Activated naive CD4-positive, alpha-beta T cell treated with anti-CD3 and anti-CD28 coated beads, Interleukin-2, amount 50 U/mL, for 24 hours (primary cell): ENCODE results near the gene TMPRSS4.

Experiments
- H3K27ac Mint-ChIP-seq: one replicate; pipeline ENCODE4 v1.8.0; 2021; ENCODE audit warnings: mild to moderate bottlenecking, mixed read lengths
- H3K27me3 Mint-ChIP-seq: one replicate; pipeline ENCODE4 v1.8.0; 2021; ENCODE audit warnings: mixed read lengths
- H3K36me3 Mint-ChIP-seq: one replicate; pipeline ENCODE4 v1.8.0; 2021; ENCODE audit warnings: mixed read lengths
- H3K4me1 Mint-ChIP-seq: one replicate; pipeline ENCODE4 v1.8.0; 2021; ENCODE audit warnings: mixed read lengths
- H3K4me3 Mint-ChIP-seq: one replicate; pipeline ENCODE4 v1.8.0; 2021; ENCODE audit warnings: mild to moderate bottlenecking, mixed read lengths
- H3K9me3 Mint-ChIP-seq: one replicate; pipeline ENCODE4 v1.8.0; 2021; ENCODE audit warnings: mixed read lengths

The TMPRSS4 gene

GRCh38 chr11:118084656-118085055 lies 7.8 kb downstream of the TMPRSS4 start:
- H3K27me3 Mint-ChIP-seq: peaks cover 1% of the 10 kb centered on the region
- no peak overlapping the region for H3K4me3 Mint-ChIP-seq
- no peak overlapping the region for H3K27ac Mint-ChIP-seq
- peaks cover 5% of the 10 kb centered on the region for H3K9me3 Mint-ChIP-seq
- H3K36me3 Mint-ChIP-seq: peaks cover 6% of the 10 kb centered on the region
- H3K4me1 Mint-ChIP-seq: no peaks in the 10 kb centered on the region

GRCh38 chr11:118086913-118087768 lies 10.3 kb downstream of the TMPRSS4 start, which contains the start of gene SMIM35:
TSS of gene SMIM35 (minus strand) at chr11:118086963. CDS start at chr11:118086757, 206 bp downstream.
- H3K4me1 Mint-ChIP-seq: no peaks in the 10 kb centered on the region
- H3K36me3 Mint-ChIP-seq: peaks cover 6% of the 10 kb centered on the region
- peaks cover 5% of the 10 kb centered on the region for H3K9me3 Mint-ChIP-seq
- no peak within 1 kb of the TSS for H3K4me3 Mint-ChIP-seq
- H3K27ac Mint-ChIP-seq: no peak within 1 kb of the TSS
- peaks cover 1% of the 10 kb centered on the region for H3K27me3 Mint-ChIP-seq

GRCh38 chr11:118087931-118088330 lies 11.1 kb downstream of the TMPRSS4 start:
- H3K36me3 Mint-ChIP-seq: peaks cover 6% of the 10 kb centered on the region
- H3K4me1 Mint-ChIP-seq: no peaks in the 10 kb centered on the region
- H3K4me3 Mint-ChIP-seq: no peak overlapping the region
- H3K27me3 Mint-ChIP-seq: peaks cover 1% of the 10 kb centered on the region
- peaks cover 5% of the 10 kb centered on the region for H3K9me3 Mint-ChIP-seq
- H3K27ac Mint-ChIP-seq: no peak overlapping the region

GRCh38 chr11:118088531-118088930 lies 11.7 kb downstream of the TMPRSS4 start:
- no peak overlapping the region for H3K27ac Mint-ChIP-seq
- peaks cover 5% of the 10 kb centered on the region for H3K9me3 Mint-ChIP-seq
- H3K27me3 Mint-ChIP-seq: peaks cover 1% of the 10 kb centered on the region
- no peak overlapping the region for H3K4me3 Mint-ChIP-seq
- H3K4me1 Mint-ChIP-seq: no peaks in the 10 kb centered on the region
- H3K36me3 Mint-ChIP-seq: peaks cover 6% of the 10 kb centered on the region

- Mint-ChIP-seq H3K27ac (no peak overlapping the region), H3K4me1 (no peaks in the 10 kb centered on the region), H3K27me3 (peaks cover 1% of the 10 kb centered on the region), H3K9me3 (peaks cover 5% of the 10 kb centered on the region), H3K4me3 (no peak overlapping the region), H3K36me3 (peaks cover 6% of the 10 kb centered on the region)
Observed at GRCh38 chr11:118090545-118091162, 13.8 kb downstream of the TMPRSS4 start.

- H3K27me3 Mint-ChIP-seq: peaks cover 1% of the 10 kb centered on the region
- no peak overlapping the region for H3K27ac Mint-ChIP-seq
- H3K4me1 Mint-ChIP-seq: no peaks in the 10 kb centered on the region
- no peak overlapping the region for H3K4me3 Mint-ChIP-seq
- peaks cover 6% of the 10 kb centered on the region for H3K36me3 Mint-ChIP-seq
- peaks cover 5% of the 10 kb centered on the region for H3K9me3 Mint-ChIP-seq
Observed at GRCh38 chr11:118091690-118092089, 14.8 kb downstream of the TMPRSS4 start.

GRCh38 chr11:118092907-118093571 lies 16.2 kb downstream of the TMPRSS4 start:
- H3K27me3 Mint-ChIP-seq: peaks cover 1% of the 10 kb centered on the region
- H3K4me3 Mint-ChIP-seq: no peak overlapping the region
- H3K36me3 Mint-ChIP-seq: peaks cover 6% of the 10 kb centered on the region
- H3K9me3 Mint-ChIP-seq: peaks cover 5% of the 10 kb centered on the region
- no peaks in the 10 kb centered on the region for H3K4me1 Mint-ChIP-seq
- no peak overlapping the region for H3K27ac Mint-ChIP-seq

GRCh38 chr11:118095493-118095892 lies 18.6 kb downstream of the TMPRSS4 start:
- Mint-ChIP-seq H3K9me3 (no peaks in the 10 kb centered on the region), H3K27me3 (no peaks in the 10 kb centered on the region), H3K4me3 (no peak overlapping the region), H3K4me1 (no peaks in the 10 kb centered on the region), H3K27ac (no peak overlapping the region), H3K36me3 (no peaks in the 10 kb centered on the region)

- Mint-ChIP-seq H3K4me1 (no peaks in the 10 kb centered on the region), H3K4me3 (no peak overlapping the region), H3K36me3 (no peaks in the 10 kb centered on the region), H3K27me3 (no peaks in the 10 kb centered on the region), H3K9me3 (no peaks in the 10 kb centered on the region), H3K27ac (no peak overlapping the region)
Observed at GRCh38 chr11:118095967-118096367, 19.1 kb downstream of the TMPRSS4 start.

- Mint-ChIP-seq H3K27ac (no peak overlapping the region), H3K9me3 (no peaks in the 10 kb centered on the region), H3K4me3 (no peak overlapping the region), H3K36me3 (no peaks in the 10 kb centered on the region), H3K27me3 (no peaks in the 10 kb centered on the region), H3K4me1 (no peaks in the 10 kb centered on the region)
Observed at GRCh38 chr11:118098996-118099837, 22.3 kb downstream of the TMPRSS4 start.

- H3K4me1 Mint-ChIP-seq: no peaks in the 10 kb centered on the region
- no peak overlapping the region for H3K4me3 Mint-ChIP-seq
- no peaks in the 10 kb centered on the region for H3K9me3 Mint-ChIP-seq
- H3K27me3 Mint-ChIP-seq: no peaks in the 10 kb centered on the region
- H3K27ac Mint-ChIP-seq: no peak overlapping the region
- H3K36me3 Mint-ChIP-seq: no peaks in the 10 kb centered on the region
Observed at GRCh38 chr11:118099838-118100556, 23.1 kb downstream of the TMPRSS4 start.

GRCh38 chr11:118100691-118101232 lies 23.9 kb downstream of the TMPRSS4 start:
- Mint-ChIP-seq H3K9me3 (no peaks in the 10 kb centered on the region), H3K36me3 (no peaks in the 10 kb centered on the region), H3K27ac (no peak overlapping the region), H3K4me1 (no peaks in the 10 kb centered on the region), H3K4me3 (no peak overlapping the region), H3K27me3 (no peaks in the 10 kb centered on the region)

GRCh38 chr11:118102721-118103261 lies 25.9 kb downstream of the TMPRSS4 start:
- no peaks in the 10 kb centered on the region for H3K4me1 Mint-ChIP-seq
- no peaks in the 10 kb centered on the region for H3K36me3 Mint-ChIP-seq
- H3K27ac Mint-ChIP-seq: no peak overlapping the region
- no peaks in the 10 kb centered on the region for H3K9me3 Mint-ChIP-seq
- no peak overlapping the region for H3K4me3 Mint-ChIP-seq
- H3K27me3 Mint-ChIP-seq: no peaks in the 10 kb centered on the region

- Mint-ChIP-seq H3K9me3 (no peaks in the 10 kb centered on the region), H3K27ac (no peak overlapping the region), H3K27me3 (no peaks in the 10 kb centered on the region), H3K36me3 (no peaks in the 10 kb centered on the region), H3K4me3 (no peak overlapping the region), H3K4me1 (no peaks in the 10 kb centered on the region)
Observed at GRCh38 chr11:118104491-118104890, 27.6 kb downstream of the TMPRSS4 start.
